Testis (tissue), 3 donors: ENCODE results near the gene PKNOX2. TPM values are rescaled to one million over a fixed set of nuclear protein-coding genes. Genes with fewer than 3 reads are reported as not detected.
A peak's percentile ranks its signal among the peaks of the same experiment; 100 is the strongest.

Experiments used
- DNase-seq: peaks from one replicate; pipeline ENCODE4 v3.0.0-alpha.2; 2019
- H3K27ac ChIP-seq, 2 donors: fragments of 200-600 bp; sonication (generic); one replicate each; pipeline ENCODE4 v1.5.1; 2019
- H3K27me3 ChIP-seq: fragments of 200-600 bp; sonication (generic); one replicate; pipeline ENCODE4 v1.5.1; 2019
- H3K36me3 ChIP-seq: fragments of 200-600 bp; sonication (generic); one replicate; pipeline ENCODE4 v1.5.1; 2017; ENCODE audit warnings: low read depth; ENCODE audit errors: missing control alignments
- H3K4me1 ChIP-seq: fragments of 200-600 bp; sonication (generic); one replicate; pipeline ENCODE4 v1.5.1; 2019
- H3K4me3 ChIP-seq, 2 donors: fragments of 200-600 bp; sonication (generic); one replicate each; pipeline ENCODE4 v1.5.1; 2017 to 2019
- H3K9me3 ChIP-seq: fragments of 200-600 bp; sonication (generic); one replicate; pipeline ENCODE4 v1.5.1; 2017
- CTCF ChIP-seq, 3 experiments: fragments of 450-650 bp in 2 of 3; fragments of 200-600 bp in 1 of 3; sonication (generic) in 1 of 3; IDR thresholded peaks; one replicate each; pipeline ENCODE4 v1.5.1; 2016 to 2019; ENCODE audit warnings: antibody characterized with exemption in 3 of 3, mild to moderate bottlenecking in 2 of 3, moderate library complexity in 1 of 3
- POLR2A ChIP-seq: fragments of 450-650 bp; IDR thresholded peaks from one replicate; pipeline ENCODE4 v1.6.1; 2017; ENCODE audit warnings: antibody characterized with exemption, mild to moderate bottlenecking, moderate library complexity
- WGBS, 2 donors: methylation state at CpG; one replicate each; pipeline ENCODE4 v1.1.5; 2018; 5-methylcytosine and 5-hydroxymethylcytosine counted together
- intact Hi-C: fragments of 100-400 bp; cut with DNase I; formaldehyde crosslinking; loops from one replicate; pipeline ENCODE4 v1.15.1; 2023; ENCODE audit warnings: low total_unique reads
- polyA plus RNA-seq: library from polyadenylated mRNA; stranded (reverse); fragments of 350-450 nt; fragmentation: Illumina TruSeq; extraction: RNeasy Lipid Tissue Mini Kit (QIAGEN cat#74804); gene quantifications from one replicate; pipeline ENCODE4 v1.2.3, GENCODE V29; 2014; ENCODE audit warnings: low read depth, low replicate concordance; ENCODE audit not compliant: insufficient read depth
- total RNA-seq, 2 donors: library from RNA; depleted of rRNA; stranded (reverse); fragments of >200 nt; gene quantifications; one replicate each; pipeline ENCODE4 v1.2.3, GENCODE V29; 2016

PKNOX2 gene
- total and polyA plus RNA-seq, 3 donors from 2014 or later: 5.5 to 10.4 (median 7.3) TPM

DNA sequence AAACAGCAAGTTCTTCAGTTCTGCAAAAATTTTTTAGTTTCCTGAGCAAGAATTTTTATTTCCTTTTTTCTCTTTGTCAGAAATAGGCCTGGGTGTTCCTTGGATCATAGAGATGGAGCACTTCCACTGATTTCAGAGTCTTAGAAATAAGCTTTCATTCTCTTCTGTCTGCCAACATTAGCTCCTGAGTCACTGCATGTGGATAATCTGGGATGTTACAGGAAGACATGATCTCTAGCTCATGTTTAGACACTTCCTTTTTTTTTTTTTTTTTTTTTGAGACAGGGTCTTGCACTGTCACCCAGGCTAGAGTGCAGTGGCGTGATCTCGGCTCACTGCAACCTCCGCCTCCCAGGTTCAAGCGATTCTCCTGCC is 39.9 kb upstream of the PKNOX2 start:
- H3K36me3 ChIP-seq: no peaks in the 10 kb centered on the region
- 90% methylated on average over 4 of the region's 4 CpGs for WGBS, 2 donors
- H3K4me3 ChIP-seq: no peak overlapping the region
- intact Hi-C loops: no loop called here
- no peaks in the 10 kb centered on the region for H3K9me3 ChIP-seq
- peaks cover 5% of the 10 kb centered on the region for H3K4me1 ChIP-seq
- no peak for DNase-seq
- peak overlapping the region in 1 of 2 donors; percentile 11 for H3K27ac ChIP-seq
- H3K27me3 ChIP-seq: no peaks in the 10 kb centered on the region
- TF ChIP-seq CTCF (IDR thresholded peaks at IDR 0.05) (no peak), POLR2A (no peak)

GRCh38 chr11:125128450-125128849 is 36.1 kb upstream of the PKNOX2 start:
- no peak overlapping the region for H3K27ac ChIP-seq
- no peaks in the 10 kb centered on the region for H3K27me3 ChIP-seq
- no peak for DNase-seq
- H3K36me3 ChIP-seq: no peaks in the 10 kb centered on the region
- H3K4me3 ChIP-seq: no peak overlapping the region
- intact Hi-C loops: no loop called here
- TF ChIP-seq CTCF (IDR thresholded peaks at IDR 0.05) (no peak), POLR2A (no peak)
- peaks cover 5% of the 10 kb centered on the region for H3K4me1 ChIP-seq
- WGBS, 2 donors: 73 to 85% methylated on average over 4 of the region's 4 CpGs
- H3K9me3 ChIP-seq: no peaks in the 10 kb centered on the region

- TF ChIP-seq POLR2A (no peak), CTCF (IDR thresholded peaks at IDR 0.05) (no peak)
- WGBS, 2 donors: 50 to 56% methylated on average over 22 of the region's 22 CpGs
- Histone ChIP-seq H3K9me3 (no peaks in the 10 kb centered on the region), H3K27me3 (no peaks in the 10 kb centered on the region), H3K4me1 (no peaks in the 10 kb centered on the region), H3K27ac (no peak overlapping the region), H3K4me3 (peak overlapping the region in 1 of 2 donors; percentile 2), H3K36me3 (no peaks in the 10 kb centered on the region)
- intact Hi-C loops: no loop called here
- no peak for DNase-seq
Observed at GRCh38 chr11:125129316-125129993, 35.1 kb upstream of the PKNOX2 start.

GRCh38 chr11:125132071-125132470 is 32.5 kb upstream of the PKNOX2 start:
- no peak overlapping the region for H3K27ac ChIP-seq
- DNase-seq: no peak
- no peaks in the 10 kb centered on the region for H3K4me1 ChIP-seq
- intact Hi-C loops: no loop called here
- 71 to 76% methylated on average over 1 of the region's 1 CpG for WGBS, 2 donors
- H3K9me3 ChIP-seq: no peaks in the 10 kb centered on the region
- TF ChIP-seq POLR2A (no peak), CTCF (IDR thresholded peaks at IDR 0.05) (no peak)
- H3K36me3 ChIP-seq: no peaks in the 10 kb centered on the region
- no peak overlapping the region for H3K4me3 ChIP-seq
- H3K27me3 ChIP-seq: no peaks in the 10 kb centered on the region

GRCh38 chr11:125132596-125132995 is 32.0 kb upstream of the PKNOX2 start:
- Histone ChIP-seq H3K36me3 (no peaks in the 10 kb centered on the region), H3K4me3 (no peak overlapping the region), H3K27ac (no peak overlapping the region), H3K9me3 (no peaks in the 10 kb centered on the region), H3K27me3 (no peaks in the 10 kb centered on the region), H3K4me1 (no peaks in the 10 kb centered on the region)
- intact Hi-C loops: no loop called here
- 89 to 93% methylated on average over 7 of the region's 7 CpGs for WGBS, 2 donors
- TF ChIP-seq CTCF (IDR thresholded peaks at IDR 0.05) (no peak), POLR2A (no peak)
- DNase-seq: no peak
